ENCODE measurements around the gene YY1AP1.
"Not testable (repeated sequence)": the region's sequence is repeated elsewhere in the genome, so short reads cannot be mapped to it uniquely, and the experiment has no call there.

DNA sequence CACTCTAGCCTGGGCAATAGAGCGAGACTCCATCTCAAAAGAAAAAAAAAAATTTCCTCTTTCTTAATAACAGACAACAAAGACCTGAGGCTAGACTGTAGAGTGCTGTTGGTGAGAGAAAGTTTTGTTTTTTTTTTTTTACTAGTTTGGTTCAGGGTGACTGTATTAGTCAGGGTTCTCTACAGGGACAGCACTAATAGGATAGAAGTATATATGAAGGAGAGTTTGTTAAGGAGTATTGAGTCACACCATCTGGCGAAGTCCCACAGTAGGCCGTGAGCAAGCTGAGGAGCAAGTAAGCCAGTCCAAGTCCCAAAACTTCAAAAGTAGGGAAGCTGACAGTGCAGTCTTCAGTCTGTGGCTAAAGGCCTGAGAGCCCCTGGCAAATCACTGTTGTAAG, 22.9 kb upstream of the YY1AP1 start:
- TF ChIP-seq, protein P1, sequence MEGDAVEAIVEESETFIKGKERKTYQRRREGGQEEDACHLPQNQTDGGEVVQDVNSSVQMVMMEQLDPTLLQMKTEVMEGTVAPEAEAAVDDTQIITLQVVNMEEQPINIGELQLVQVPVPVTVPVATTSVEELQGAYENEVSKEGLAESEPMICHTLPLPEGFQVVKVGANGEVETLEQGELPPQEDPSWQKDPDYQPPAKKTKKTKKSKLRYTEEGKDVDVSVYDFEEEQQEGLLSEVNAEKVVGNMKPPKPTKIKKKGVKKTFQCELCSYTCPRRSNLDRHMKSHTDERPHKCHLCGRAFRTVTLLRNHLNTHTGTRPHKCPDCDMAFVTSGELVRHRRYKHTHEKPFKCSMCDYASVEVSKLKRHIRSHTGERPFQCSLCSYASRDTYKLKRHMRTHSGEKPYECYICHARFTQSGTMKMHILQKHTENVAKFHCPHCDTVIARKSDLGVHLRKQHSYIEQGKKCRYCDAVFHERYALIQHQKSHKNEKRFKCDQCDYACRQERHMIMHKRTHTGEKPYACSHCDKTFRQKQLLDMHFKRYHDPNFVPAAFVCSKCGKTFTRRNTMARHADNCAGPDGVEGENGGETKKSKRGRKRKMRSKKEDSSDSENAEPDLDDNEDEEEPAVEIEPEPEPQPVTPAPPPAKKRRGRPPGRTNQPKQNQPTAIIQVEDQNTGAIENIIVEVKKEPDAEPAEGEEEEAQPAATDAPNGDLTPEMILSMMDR (IDR thresholded peaks at IDR 0.05; ENCODE audit: low read depth, low read length, poor library complexity, severe bottlenecking) = not testable (repeated sequence)
- TF ChIP-seq EZH2phosphoT487 (IDR thresholded peaks at IDR 0.05; ENCODE audit: borderline replicate concordance, low read length) = not testable (repeated sequence)

All from DOHH2 (cell line).